ENCODE data around the gene KLHL41. TPM values are rescaled to one million over a fixed set of nuclear protein-coding genes. Genes with fewer than 3 reads are reported as not detected.
A peak's percentile ranks its signal among the peaks of the same experiment; 100 is the strongest.
"Not testable (repeated sequence)": the region's sequence is repeated elsewhere in the genome, so short reads cannot be mapped to it uniquely, and the experiment has no call there.

The KLHL41 gene
- total RNA-seq, 2 experiments from 2014 or later: not detected

DNA sequence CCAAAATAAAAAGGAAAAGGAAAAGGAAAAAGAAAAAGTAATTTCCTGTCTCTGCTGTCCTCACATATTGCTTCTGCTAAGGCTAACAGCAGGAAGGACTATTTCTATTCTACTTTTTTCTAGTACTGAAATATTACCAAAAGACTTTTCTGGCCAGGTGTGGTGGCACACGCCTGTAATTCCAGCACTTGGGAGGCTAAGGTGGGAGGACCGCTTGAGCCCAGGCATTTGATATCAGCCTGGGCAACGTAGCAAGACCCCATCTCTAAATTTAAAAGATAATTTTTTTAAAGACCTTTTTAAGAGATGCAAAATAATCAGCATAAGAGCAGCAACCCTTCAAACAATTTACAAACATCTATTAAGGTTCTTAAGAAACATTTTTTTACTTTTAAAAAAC, 32.9 kb downstream of the KLHL41 start:
- H3K4me1 Mint-ChIP-seq (ENCODE audit: low read depth): no peaks in the 10 kb centered on the region
- no peak overlapping the region for H3K27ac Mint-ChIP-seq
- no peak for DNase-seq
- H3K27me3 ChIP-seq (ENCODE audit: control insufficient read depth in 1 of 2, insufficient read depth in 2 of 2, low read length in 2 of 2): no peaks in the 10 kb centered on the region
- intact Hi-C loops (cut with DNase I, micrococcal nuclease): no loop called here
- peaks cover 35% of the 10 kb centered on the region for H3K36me3 Mint-ChIP-seq (ENCODE audit: low read depth)
- H3K9me3 Mint-ChIP-seq: no peaks in the 10 kb centered on the region
- TF ChIP-seq, protein P1, sequence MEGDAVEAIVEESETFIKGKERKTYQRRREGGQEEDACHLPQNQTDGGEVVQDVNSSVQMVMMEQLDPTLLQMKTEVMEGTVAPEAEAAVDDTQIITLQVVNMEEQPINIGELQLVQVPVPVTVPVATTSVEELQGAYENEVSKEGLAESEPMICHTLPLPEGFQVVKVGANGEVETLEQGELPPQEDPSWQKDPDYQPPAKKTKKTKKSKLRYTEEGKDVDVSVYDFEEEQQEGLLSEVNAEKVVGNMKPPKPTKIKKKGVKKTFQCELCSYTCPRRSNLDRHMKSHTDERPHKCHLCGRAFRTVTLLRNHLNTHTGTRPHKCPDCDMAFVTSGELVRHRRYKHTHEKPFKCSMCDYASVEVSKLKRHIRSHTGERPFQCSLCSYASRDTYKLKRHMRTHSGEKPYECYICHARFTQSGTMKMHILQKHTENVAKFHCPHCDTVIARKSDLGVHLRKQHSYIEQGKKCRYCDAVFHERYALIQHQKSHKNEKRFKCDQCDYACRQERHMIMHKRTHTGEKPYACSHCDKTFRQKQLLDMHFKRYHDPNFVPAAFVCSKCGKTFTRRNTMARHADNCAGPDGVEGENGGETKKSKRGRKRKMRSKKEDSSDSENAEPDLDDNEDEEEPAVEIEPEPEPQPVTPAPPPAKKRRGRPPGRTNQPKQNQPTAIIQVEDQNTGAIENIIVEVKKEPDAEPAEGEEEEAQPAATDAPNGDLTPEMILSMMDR (IDR thresholded peaks at IDR 0.05): no peak
- no peak overlapping the region for H3K27ac ChIP-seq (ENCODE audit: low read depth in 1 of 2, low read length in 2 of 2)
- no peak overlapping the region for H3K4me3 ChIP-seq (ENCODE audit: low read length)
- no peaks in the 10 kb centered on the region for H3K27me3 Mint-ChIP-seq
- H3K36me3 ChIP-seq (ENCODE audit: insufficient read depth, low read length): peaks cover 29% of the 10 kb centered on the region
- no peak overlapping the region for H3K4me3 Mint-ChIP-seq
- ChIA-PET CTCF (no interaction called here), POLR2A (no interaction called here)
- no peaks in the 10 kb centered on the region for H3K9me3 ChIP-seq (ENCODE audit: control insufficient read depth in 1 of 2, insufficient read depth in 1 of 2, low read length in 2 of 2)
- ATAC-seq (ENCODE audit: poor library complexity): no peak
- no peaks in the 10 kb centered on the region for H3K4me1 ChIP-seq (ENCODE audit: insufficient read depth, low read length)

DNA sequence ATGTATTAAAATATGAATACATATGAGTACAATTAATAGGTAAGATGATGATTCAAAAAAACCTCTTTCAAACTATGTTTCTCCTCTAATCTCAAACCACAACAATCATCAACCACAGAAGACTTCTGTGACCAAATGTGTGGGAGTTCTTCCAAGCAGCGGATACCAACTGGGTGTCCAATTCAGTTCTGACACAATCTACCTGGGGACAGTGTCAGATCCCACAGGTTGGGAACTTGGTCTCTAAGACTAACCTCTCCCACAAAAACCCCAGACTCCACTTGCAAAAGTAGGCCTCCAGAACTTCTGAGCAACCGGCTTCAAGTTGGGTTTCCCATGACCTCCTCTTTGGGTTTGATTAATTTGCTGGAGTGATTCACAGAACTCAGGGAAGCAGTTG, 37.3 kb downstream of the KLHL41 start:
- H3K4me1 Mint-ChIP-seq (ENCODE audit: low read depth): no peaks in the 10 kb centered on the region
- intact Hi-C loops (cut with DNase I, micrococcal nuclease): no loop called here
- no peak overlapping the region for H3K4me3 Mint-ChIP-seq
- peaks cover 26% of the 10 kb centered on the region for H3K36me3 Mint-ChIP-seq (ENCODE audit: low read depth)
- H3K9me3 Mint-ChIP-seq: no peaks in the 10 kb centered on the region
- Histone ChIP-seq H3K4me3 (ENCODE audit: low read length) (no peak overlapping the region), H3K36me3 (ENCODE audit: insufficient read depth, low read length) (peaks cover 28% of the 10 kb centered on the region), H3K9me3 (ENCODE audit: control insufficient read depth in 1 of 2, insufficient read depth in 1 of 2, low read length in 2 of 2) (no peaks in the 10 kb centered on the region), H3K27ac (ENCODE audit: low read depth in 1 of 2, low read length in 2 of 2) (no peak overlapping the region), H3K27me3 (ENCODE audit: control insufficient read depth in 1 of 2, insufficient read depth in 2 of 2, low read length in 2 of 2) (no peaks in the 10 kb centered on the region), H3K4me1 (ENCODE audit: insufficient read depth, low read length) (no peaks in the 10 kb centered on the region)
- TF ChIP-seq, protein P1 (IDR thresholded peaks at IDR 0.05): no peak
- H3K27me3 Mint-ChIP-seq: no peaks in the 10 kb centered on the region
- ATAC-seq (ENCODE audit: poor library complexity) (no peak), DNase-seq (no peak)
- ChIA-PET POLR2A (no interaction called here), CTCF (no interaction called here)
- H3K27ac Mint-ChIP-seq: no peak overlapping the region

DNA sequence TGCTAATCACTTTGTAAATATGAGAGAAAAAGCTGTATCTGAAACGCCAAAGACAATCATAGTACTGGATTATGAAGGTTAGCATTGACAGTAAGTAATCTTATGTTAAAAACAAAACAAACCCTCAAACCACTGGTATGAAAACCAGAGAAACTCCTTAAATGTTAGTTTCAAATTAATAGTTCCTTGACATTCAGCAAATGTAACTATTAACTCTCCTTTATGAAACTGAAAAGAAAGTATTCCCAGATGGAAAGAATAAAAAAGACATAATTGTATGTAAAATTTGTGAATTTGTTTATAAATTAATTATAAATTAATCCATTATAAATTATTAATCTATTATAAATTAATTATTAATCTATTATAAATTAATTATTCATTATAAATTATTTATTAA, 51.9 kb downstream of the KLHL41 start:
- ATAC-seq (ENCODE audit: poor library complexity) (no peak), DNase-seq (peak in 1 of 14 experiments; percentile 20)
- Mint-ChIP-seq H3K27ac (no peak overlapping the region), H3K4me1 (ENCODE audit: low read depth) (no peaks in the 10 kb centered on the region), H3K36me3 (ENCODE audit: low read depth) (peaks cover 52% of the 10 kb centered on the region), H3K27me3 (no peaks in the 10 kb centered on the region), H3K9me3 (no peaks in the 10 kb centered on the region), H3K4me3 (no peak overlapping the region)
- Histone ChIP-seq H3K4me3 (ENCODE audit: low read length) (no peak overlapping the region), H3K4me1 (ENCODE audit: insufficient read depth, low read length) (no peaks in the 10 kb centered on the region), H3K9me3 (ENCODE audit: control insufficient read depth in 1 of 2, insufficient read depth in 1 of 2, low read length in 2 of 2) (no peaks in the 10 kb centered on the region), H3K27ac (ENCODE audit: low read depth in 1 of 2, low read length in 2 of 2) (no peak overlapping the region), H3K27me3 (ENCODE audit: control insufficient read depth in 1 of 2, insufficient read depth in 2 of 2, low read length in 2 of 2) (no peaks in the 10 kb centered on the region), H3K36me3 (ENCODE audit: insufficient read depth, low read length) (peaks cover 6% of the 10 kb centered on the region)
- CTCF ChIA-PET: no interaction called here
- intact Hi-C loops (cut with DNase I, micrococcal nuclease): loop anchor here in 1 of 2 experiments (5.0 to 10.0 kb wide), 2 partner anchors 84 to 587 kb away; partner anchors contain the start of gene BBS5
- POLR2A ChIA-PET: no interaction called here
- TF ChIP-seq, protein P1 (IDR thresholded peaks at IDR 0.05): no peak

DNA sequence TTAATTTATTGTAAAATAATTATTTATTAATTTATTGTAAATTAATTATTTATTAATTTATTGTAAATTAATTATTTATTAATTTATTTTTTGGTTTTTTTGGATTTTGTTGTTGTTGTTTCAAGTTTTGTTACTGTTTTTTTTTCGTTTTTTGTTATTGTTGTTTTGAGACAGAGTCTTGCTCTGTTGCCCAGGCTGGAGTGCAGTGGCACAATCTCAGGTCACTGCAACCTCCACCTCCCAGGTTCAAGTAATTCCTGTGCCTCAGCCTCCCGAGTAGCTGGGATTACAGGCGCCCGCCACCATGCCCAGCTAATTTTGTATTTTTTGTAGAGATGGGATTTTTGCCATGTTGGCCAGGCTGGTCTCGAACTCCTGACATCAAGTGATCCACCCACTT, 52.6 kb downstream of the KLHL41 start:
- H3K27ac ChIP-seq (ENCODE audit: low read depth in 1 of 2, low read length in 2 of 2); H3K27me3 ChIP-seq (ENCODE audit: control insufficient read depth in 1 of 2, insufficient read depth in 2 of 2, low read length in 2 of 2); DNase-seq; H3K4me3 Mint-ChIP-seq; H3K27me3 Mint-ChIP-seq; CTCF ChIA-PET; H3K36me3 ChIP-seq (ENCODE audit: insufficient read depth, low read length); ATAC-seq (ENCODE audit: poor library complexity); H3K4me1 ChIP-seq (ENCODE audit: insufficient read depth, low read length); H3K9me3 Mint-ChIP-seq; H3K4me1 Mint-ChIP-seq (ENCODE audit: low read depth); H3K4me3 ChIP-seq (ENCODE audit: low read length); H3K9me3 ChIP-seq (ENCODE audit: control insufficient read depth in 1 of 2, insufficient read depth in 1 of 2, low read length in 2 of 2); H3K27ac Mint-ChIP-seq: not testable (repeated sequence)
- intact Hi-C loops (cut with DNase I, micrococcal nuclease): loop anchor here in 1 of 2 experiments (5.0 to 10.0 kb wide), 2 partner anchors 85 to 587 kb away; partner anchors contain the start of gene BBS5
- POLR2A ChIA-PET: interaction anchor here (1.0 to 1.5 kb wide), 3 partner anchors 11 to 265 kb away, joined by 3 to 11 read pairs (median 7); partner anchors contain the start of genes FASTKD1 and PPIG
- peaks cover 51% of the 10 kb centered on the region for H3K36me3 Mint-ChIP-seq (ENCODE audit: low read depth)
